GM19372 (cell line): ENCODE measurements around the gene ADI1.
"Not testable (repeated sequence)": the region's sequence is repeated elsewhere in the genome, so short reads cannot be mapped to it uniquely, and the experiment has no call there.

Source experiments
- ATAC-seq: cut with Tn5 transposase; IDR thresholded peaks from one replicate; pipeline ENCODE4 v1.9.1; 2021; ENCODE audit warnings: mild to moderate bottlenecking, low read depth, moderate library complexity; ENCODE audit not compliant: unreplicated experiment

Gene ADI1

GRCh38 chr2:3532941-3533340 is 13.6 kb upstream of the ADI1 start:
- no peak for ATAC-seq

GRCh38 chr2:3529316-3530025 is 10.1 kb upstream of the ADI1 start:
- no peak for ATAC-seq

GRCh38 chr2:3527886-3528785 is 8.8 kb upstream of the ADI1 start:
- peak; percentile 68 for ATAC-seq

GRCh38 chr2:3526871-3527270 is 7.5 kb upstream of the ADI1 start:
- ATAC-seq = no peak

- ATAC-seq = no peak
Measured at GRCh38 chr2:3523551-3524041, 4.3 kb upstream of the ADI1 start.

GRCh38 chr2:3522961-3523421 is 3.7 kb upstream of the ADI1 start:
- no peak for ATAC-seq

- ATAC-seq = no peak
Measured at GRCh38 chr2:3520591-3520990, 1.3 kb upstream of the ADI1 start.

- ATAC-seq = peak; percentile 77
Measured at GRCh38 chr2:3518496-3519254, 656 bp downstream of the ADI1 start.

- ATAC-seq = no peak
Measured at GRCh38 chr2:3517948-3518495, 1.3 kb downstream of the ADI1 start.

- ATAC-seq = no peak
Measured at GRCh38 chr2:3516831-3517230, 2.5 kb downstream of the ADI1 start.

GRCh38 chr2:3515438-3515837 is 3.9 kb downstream of the ADI1 start:
- not testable (repeated sequence) for ATAC-seq

- ATAC-seq = no peak
Measured at GRCh38 chr2:3513026-3513810, 6.1 kb downstream of the ADI1 start.

GRCh38 chr2:3512086-3512485 is 7.2 kb downstream of the ADI1 start:
- ATAC-seq = no peak

GRCh38 chr2:3505771-3506170 is 13.6 kb downstream of the ADI1 start:
- no peak for ATAC-seq

- no peak for ATAC-seq
Measured at GRCh38 chr2:3504741-3505140, 14.6 kb downstream of the ADI1 start.

- ATAC-seq = no peak
Measured at GRCh38 chr2:3503483-3503882, 15.8 kb downstream of the ADI1 start.

- ATAC-seq = no peak
Measured at GRCh38 chr2:3503046-3503445, 16.3 kb downstream of the ADI1 start.

- ATAC-seq = no peak
Measured at GRCh38 chr2:3500326-3500899, 18.9 kb downstream of the ADI1 start.

- ATAC-seq = no peak
Measured at GRCh38 chr2:3498783-3499394, 20.4 kb downstream of the ADI1 start.
